ENCODE measurements around the gene AFAP1. TPM values are rescaled to one million over a fixed set of nuclear protein-coding genes. Genes with fewer than 3 reads are reported as not detected.

AFAP1 gene
- total and polyA plus RNA-seq, 2 donors (not counting 1 experiment from before 2014, with no cell fraction given) = 0.03 to 0.44 TPM

- Histone ChIP-seq H3K9me3 (ENCODE audit: control extremely low read depth in 1 of 3, control insufficient read depth in 2 of 3, insufficient read depth in 1 of 3, low read length in 2 of 3) (peaks cover 0 to 3% (median 0%) of the 10 kb centered on the region in 3 donors), H3K4me1 (ENCODE audit: control insufficient read depth in 2 of 2, insufficient read depth in 2 of 2, low read length in 2 of 2) (no peaks in the 10 kb centered on the region), H3K79me2 (ENCODE audit: control insufficient read depth, insufficient read depth, low read length) (no peaks in the 10 kb centered on the region), H3K4me3 (ENCODE audit: control extremely low read depth in 1 of 5, extremely low read depth in 1 of 5, insufficient read depth in 1 of 5, low read depth in 2 of 5, low read length in 4 of 5) (no peak overlapping the region), H3K4me2 (replicated peaks; ENCODE audit: low read depth, low read length, poor library complexity, severe bottlenecking) (no peak overlapping the region), H3K9ac (ENCODE audit: low read length) (no peak overlapping the region), H3K27ac (ENCODE audit: low read length in 2 of 2) (no peak overlapping the region), H3K27me3 (replicated peaks in 1 of 4; ENCODE audit: control extremely low read depth in 1 of 4, control insufficient read depth in 3 of 4, insufficient read depth in 4 of 4, low read length in 3 of 4) (no peaks in the 10 kb centered on the region), H4K20me1 (ENCODE audit: control insufficient read depth, insufficient read depth, low read length, poor library complexity, severe bottlenecking) (no peaks in the 10 kb centered on the region), H3K36me3 (replicated peaks in 1 of 2; ENCODE audit: control extremely low read depth in 1 of 2, control insufficient read depth in 1 of 2, extremely low read depth in 1 of 2, insufficient read depth in 2 of 2, low read length in 1 of 2) (no peaks in the 10 kb centered on the region), H2AFZ (ENCODE audit: insufficient read depth, low read depth, low read length, poor library complexity, severe bottlenecking) (no peak overlapping the region)
- intact Hi-C loops (cut with micrococcal nuclease) = no loop called here
- H3K4me1 Mint-ChIP-seq = no peaks in the 10 kb centered on the region
- ATAC-seq (ENCODE audit: low read depth) = no peak
- 71% methylated on average over 6 of the region's 6 CpGs for WGBS (ENCODE audit: insufficient coverage)
- H3K4me3 Mint-ChIP-seq = no peak overlapping the region
- ChIA-PET CTCF (interaction anchor here (1.2 kb wide), 1 partner anchor 9 kb away, joined by 3 read pairs; no protein-coding TSS in a partner anchor), POLR2A (no interaction called here)
- peaks cover 10% of the 10 kb centered on the region for H3K27me3 Mint-ChIP-seq
- no peaks in the 10 kb centered on the region for H3K9me3 Mint-ChIP-seq (ENCODE audit: insufficient read depth)
- no peak overlapping the region for H3K27ac Mint-ChIP-seq
- no peak for TF ChIP-seq EZH2 (IDR thresholded peaks at IDR 0.05; ENCODE audit: borderline replicate concordance, insufficient read depth, low read depth, low read length, poor library complexity, severe bottlenecking)
- TF ChIP-seq CTCF (IDR thresholded peaks at IDR 0.05) = no peak
- no peak for DNase-seq
Observed at GRCh38 chr4:7750523-7750922, 189.1 kb downstream of the AFAP1 start.

GRCh38 chr4:7747566-7747965, 192.1 kb downstream of the AFAP1 start:
- TF ChIP-seq CTCF (IDR thresholded peaks at IDR 0.05) (no peak), EZH2 (IDR thresholded peaks at IDR 0.05; ENCODE audit: borderline replicate concordance, insufficient read depth, low read depth, low read length, poor library complexity, severe bottlenecking) (no peak)
- Histone ChIP-seq H3K27ac (ENCODE audit: low read length in 2 of 2) (no peak overlapping the region), H4K20me1 (ENCODE audit: control insufficient read depth, insufficient read depth, low read length, poor library complexity, severe bottlenecking) (no peaks in the 10 kb centered on the region), H2AFZ (ENCODE audit: insufficient read depth, low read depth, low read length, poor library complexity, severe bottlenecking) (no peak overlapping the region), H3K4me2 (replicated peaks; ENCODE audit: low read depth, low read length, poor library complexity, severe bottlenecking) (no peak overlapping the region), H3K27me3 (replicated peaks in 1 of 4; ENCODE audit: control extremely low read depth in 1 of 4, control insufficient read depth in 3 of 4, insufficient read depth in 4 of 4, low read length in 3 of 4) (no peaks in the 10 kb centered on the region), H3K9me3 (ENCODE audit: control extremely low read depth in 1 of 3, control insufficient read depth in 2 of 3, insufficient read depth in 1 of 3, low read length in 2 of 3) (no peaks in the 10 kb centered on the region), H3K36me3 (replicated peaks in 1 of 2; ENCODE audit: control extremely low read depth in 1 of 2, control insufficient read depth in 1 of 2, extremely low read depth in 1 of 2, insufficient read depth in 2 of 2, low read length in 1 of 2) (no peaks in the 10 kb centered on the region), H3K4me3 (ENCODE audit: control extremely low read depth in 1 of 5, extremely low read depth in 1 of 5, insufficient read depth in 1 of 5, low read depth in 2 of 5, low read length in 4 of 5) (no peak overlapping the region), H3K79me2 (ENCODE audit: control insufficient read depth, insufficient read depth, low read length) (no peaks in the 10 kb centered on the region), H3K4me1 (ENCODE audit: control insufficient read depth in 2 of 2, insufficient read depth in 2 of 2, low read length in 2 of 2) (no peaks in the 10 kb centered on the region), H3K9ac (ENCODE audit: low read length) (no peak overlapping the region)
- Mint-ChIP-seq H3K4me3 (no peak overlapping the region), H3K27ac (no peak overlapping the region), H3K27me3 (peaks cover 7% of the 10 kb centered on the region), H3K9me3 (ENCODE audit: insufficient read depth) (no peaks in the 10 kb centered on the region), H3K4me1 (no peaks in the 10 kb centered on the region)
- CTCF ChIA-PET = no interaction called here
- DNase-seq (no peak), ATAC-seq (ENCODE audit: low read depth) (no peak)
- 91% methylated on average over 11 of the region's 11 CpGs for WGBS (ENCODE audit: insufficient coverage)
- intact Hi-C loops (cut with micrococcal nuclease) = no loop called here
- POLR2A ChIA-PET = no interaction called here

All from B cell (primary cell).